Effector memory CD8-positive, alpha-beta T cell (primary cell): ENCODE results near the gene KSR1.

ENCODE experiments used
- ATAC-seq: fragments of 150-1000 bp; cut with Tn5 transposase; replicated peaks from 2 replicates; pipeline ENCODE4 v1.10.0; 2021; ENCODE audit warnings: mild to moderate bottlenecking, moderate library complexity
- DNase-seq, 3 experiments: peaks; one replicate each; pipeline ENCODE4 v3.0.0; 2021
- H3K27ac Mint-ChIP-seq, 2 donors: one replicate each; pipeline ENCODE4 v1.8.0; 2022; ENCODE audit warnings: mild to moderate bottlenecking in 2 of 2, mixed read lengths in 2 of 2, moderate library complexity in 2 of 2
- H3K27me3 Mint-ChIP-seq, 2 donors: one replicate each; pipeline ENCODE4 v1.8.0; 2022; ENCODE audit warnings: mixed read lengths in 2 of 2
- H3K36me3 Mint-ChIP-seq: one replicate; pipeline ENCODE4 v1.8.0; 2022; ENCODE audit warnings: mild to moderate bottlenecking, moderate library complexity, mixed read lengths; ENCODE audit not compliant: insufficient read depth
- H3K4me1 Mint-ChIP-seq, 2 donors: one replicate each; pipeline ENCODE4 v1.8.0; 2022; ENCODE audit warnings: low read depth in 2 of 2, mixed read lengths in 2 of 2
- H3K4me3 Mint-ChIP-seq, 2 donors: one replicate each; pipeline ENCODE4 v1.8.0; 2022; ENCODE audit warnings: mild to moderate bottlenecking in 2 of 2, mixed read lengths in 2 of 2, moderate library complexity in 2 of 2
- H3K9me3 Mint-ChIP-seq, 2 donors: one replicate each; pipeline ENCODE4 v1.8.0; 2022; ENCODE audit warnings: mixed read lengths in 2 of 2

KSR1 gene

DNA sequence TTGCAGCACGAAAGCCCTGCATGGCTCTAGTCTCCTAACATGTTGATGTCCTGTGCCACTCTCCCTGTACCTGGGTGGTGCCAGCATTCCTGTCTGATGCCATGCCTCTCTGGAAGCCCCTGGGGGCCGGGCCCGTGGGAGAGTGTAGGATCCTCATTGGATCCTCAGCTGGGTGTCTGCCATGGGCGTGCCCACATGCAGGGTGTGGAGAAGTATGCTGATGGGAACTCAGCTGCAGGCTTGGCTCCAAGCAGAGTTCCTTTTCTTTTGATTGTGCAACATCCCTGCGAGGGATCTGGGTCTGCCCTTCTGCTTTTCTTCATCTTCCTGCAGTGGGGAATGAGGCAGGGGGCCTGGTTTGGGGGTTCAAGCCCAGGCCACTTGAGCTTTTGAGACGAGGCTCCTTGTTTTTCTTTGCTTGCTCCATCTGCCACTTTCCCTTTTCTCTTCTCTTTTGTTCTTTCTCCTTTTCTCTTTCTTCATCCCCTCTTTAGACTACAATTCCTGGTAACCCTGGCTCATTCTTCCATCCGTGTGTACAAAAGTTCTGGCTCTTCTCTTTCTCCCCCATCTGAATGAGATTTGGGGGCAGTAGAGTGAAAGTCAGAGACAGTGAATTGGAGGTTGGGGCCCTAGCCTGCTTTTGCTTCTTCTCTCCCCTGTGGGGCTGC is 32.9 kb downstream of the KSR1 start:
- H3K27ac Mint-ChIP-seq, result no peak overlapping the region

DNA sequence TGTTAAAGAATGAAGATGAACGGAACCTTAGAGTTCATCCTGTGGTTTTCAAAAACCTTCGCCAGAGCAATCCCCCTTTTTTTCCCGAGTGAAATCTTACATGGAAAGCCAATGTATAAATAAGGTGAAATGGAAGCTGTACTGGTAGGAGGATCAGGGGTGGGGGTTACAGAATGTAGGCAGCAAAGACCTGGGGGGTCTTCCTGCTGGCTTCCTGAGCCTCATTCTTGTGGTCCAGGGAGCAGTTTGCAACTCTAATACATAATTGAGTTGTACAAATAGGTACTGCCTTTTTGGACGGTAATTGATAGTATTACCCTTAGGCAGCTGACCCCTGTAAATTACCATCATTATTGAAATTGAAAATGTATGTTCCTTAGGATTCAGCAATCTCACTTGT is 34.1 kb downstream of the KSR1 start:
- no peak for DNase-seq
- ATAC-seq, result no peak
- no peak overlapping the region for H3K4me3 Mint-ChIP-seq
- H3K27ac Mint-ChIP-seq, result no peak overlapping the region
- H3K27me3 Mint-ChIP-seq, result no peaks in the 10 kb centered on the region
- H3K9me3 Mint-ChIP-seq, result no peaks in the 10 kb centered on the region
- peaks cover 5 to 23% of the 10 kb centered on the region in 2 donors for H3K4me1 Mint-ChIP-seq
- H3K36me3 Mint-ChIP-seq, result peaks cover 5% of the 10 kb centered on the region

More for the DNA sequence above, 32.9 kb downstream of the KSR1 start:
- H3K4me3 Mint-ChIP-seq, result no peak overlapping the region
- H3K36me3 Mint-ChIP-seq, result peaks cover 3% of the 10 kb centered on the region
- H3K9me3 Mint-ChIP-seq, result no peaks in the 10 kb centered on the region
- no peak for DNase-seq
- H3K27me3 Mint-ChIP-seq, result no peaks in the 10 kb centered on the region
- H3K4me1 Mint-ChIP-seq, result peaks cover 2 to 14% of the 10 kb centered on the region in 2 donors
- ATAC-seq, result no peak

DNA sequence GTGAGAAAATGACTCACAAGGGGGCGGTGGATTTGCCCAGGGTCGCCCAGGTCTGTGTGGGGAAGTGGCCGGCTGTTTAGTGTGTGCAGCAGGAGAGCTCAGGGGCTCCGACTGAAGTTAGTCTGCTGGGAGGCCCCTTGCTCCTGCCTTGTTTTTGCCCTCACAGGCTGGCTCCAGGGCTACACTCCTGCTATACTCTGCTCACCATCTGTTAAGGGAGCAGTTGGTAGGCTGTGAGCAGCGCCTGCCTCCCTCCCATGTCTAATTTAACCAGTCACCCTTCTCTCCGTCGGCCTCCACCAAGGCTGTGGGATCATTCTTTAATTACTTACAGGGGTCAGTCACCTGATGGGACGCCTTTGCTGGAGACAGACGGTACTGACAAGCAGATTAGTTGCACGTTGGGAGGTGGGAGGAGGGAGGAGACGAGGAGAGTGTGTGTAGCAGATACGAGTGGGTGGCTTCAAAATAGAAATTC is 35.5 kb downstream of the KSR1 start:
- Mint-ChIP-seq H3K9me3 (no peaks in the 10 kb centered on the region), H3K4me1 (peaks cover 5 to 25% of the 10 kb centered on the region in 2 donors), H3K27me3 (no peaks in the 10 kb centered on the region), H3K27ac (peak overlapping the region in 1 of 2 donors; percentile 34), H3K4me3 (no peak overlapping the region), H3K36me3 (peaks cover 5% of the 10 kb centered on the region)
- DNase-seq (no peak), ATAC-seq (no peak)

DNA sequence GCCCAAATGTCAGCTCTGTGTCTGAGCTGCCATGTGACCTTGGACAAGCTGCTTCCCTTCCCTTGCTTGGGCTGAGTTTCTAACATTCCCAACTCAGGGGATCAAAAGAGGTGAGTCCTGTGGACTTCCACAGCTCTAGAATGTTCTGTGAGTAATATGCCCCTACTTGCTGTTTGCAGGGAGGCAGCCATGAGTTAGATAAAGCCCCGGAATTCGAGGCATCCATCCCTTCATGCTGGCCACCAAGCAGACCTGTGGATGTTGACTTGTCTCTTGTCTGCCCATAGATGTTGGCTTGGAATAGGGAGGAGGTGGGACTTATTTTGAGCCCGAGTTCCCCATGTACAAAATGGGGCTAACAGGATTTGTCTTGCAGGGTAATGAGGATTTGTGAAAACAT is 36.2 kb downstream of the KSR1 start:
- H3K36me3 Mint-ChIP-seq, result peaks cover 9% of the 10 kb centered on the region
- H3K27ac Mint-ChIP-seq, result peak overlapping the region in 1 of 2 donors; percentile 34
- H3K9me3 Mint-ChIP-seq, result no peaks in the 10 kb centered on the region
- H3K4me3 Mint-ChIP-seq, result no peak overlapping the region
- no peak for ATAC-seq
- no peak for DNase-seq
- H3K27me3 Mint-ChIP-seq, result no peaks in the 10 kb centered on the region
- H3K4me1 Mint-ChIP-seq, result peaks cover 5 to 31% of the 10 kb centered on the region in 2 donors

DNA sequence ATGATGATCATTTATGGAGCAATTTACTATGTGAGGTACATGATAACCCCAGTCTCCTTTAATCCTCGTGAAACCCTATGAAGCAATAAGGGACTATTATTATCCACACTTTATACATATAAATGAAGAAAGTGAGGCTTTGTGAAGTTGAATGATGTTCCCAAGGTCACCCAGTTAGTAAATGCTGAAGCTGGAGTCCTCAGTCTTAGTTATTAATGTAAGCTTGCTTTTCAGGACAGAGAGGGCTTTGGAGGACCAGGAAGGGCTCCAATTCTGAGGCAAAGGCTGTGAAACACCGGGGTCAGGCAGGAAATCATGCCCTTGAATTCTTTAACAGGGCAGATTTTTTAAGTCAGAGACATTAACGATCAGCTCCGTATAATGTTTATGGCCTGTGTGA is 36.8 kb downstream of the KSR1 start:
- Mint-ChIP-seq H3K27ac (no peak overlapping the region), H3K4me3 (no peak overlapping the region), H3K27me3 (no peaks in the 10 kb centered on the region), H3K4me1 (peaks cover 5 to 34% of the 10 kb centered on the region in 2 donors), H3K9me3 (no peaks in the 10 kb centered on the region), H3K36me3 (peaks cover 9% of the 10 kb centered on the region)
- DNase-seq, result no peak
- no peak for ATAC-seq

DNA sequence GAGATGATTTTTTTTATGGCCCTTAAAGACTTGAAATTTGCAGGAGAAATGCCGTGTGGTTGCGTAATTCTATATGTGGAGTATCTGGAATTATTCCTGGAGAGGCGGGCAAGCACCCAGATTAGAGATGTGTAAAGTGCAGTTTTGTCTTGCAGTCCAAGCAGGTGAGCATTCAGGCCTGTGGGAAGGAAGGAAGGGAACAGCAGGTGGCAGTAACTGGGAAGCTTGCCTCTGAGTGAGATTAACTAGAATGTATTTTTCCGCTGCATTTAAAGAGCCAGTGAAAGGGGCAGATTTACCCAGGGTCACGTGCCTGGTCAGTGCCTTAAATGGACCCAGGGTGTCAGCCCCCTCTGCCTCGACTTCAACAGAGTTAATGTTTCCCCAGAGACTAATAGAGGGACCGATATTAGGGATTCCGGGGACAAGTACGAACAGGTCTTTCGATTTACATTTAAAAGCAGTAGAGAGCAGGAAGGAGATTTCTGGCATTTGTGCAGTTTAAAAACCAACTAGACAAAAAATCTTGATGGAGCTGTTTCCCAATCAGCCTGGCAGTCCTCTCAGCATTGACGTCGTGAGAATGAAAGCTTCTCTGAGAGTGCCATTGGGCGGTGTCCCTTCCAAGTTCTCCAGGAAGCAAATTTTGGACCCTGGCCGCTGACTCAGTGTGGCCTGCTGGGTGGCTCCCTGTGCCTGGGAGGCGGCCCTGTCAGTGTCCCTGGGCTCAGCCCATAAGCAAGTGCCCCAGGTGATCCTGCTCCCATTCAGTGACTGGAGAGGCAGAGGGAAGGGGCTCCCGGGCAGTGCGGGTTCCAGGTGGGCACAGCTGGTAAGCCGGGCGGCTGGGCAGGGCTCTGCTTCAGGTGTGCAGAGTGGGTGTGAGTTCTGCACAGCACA is 38.2 kb downstream of the KSR1 start:
- Mint-ChIP-seq H3K4me1 (peaks cover 12 to 34% of the 10 kb centered on the region in 2 donors), H3K9me3 (no peaks in the 10 kb centered on the region), H3K4me3 (no peak overlapping the region), H3K27me3 (no peaks in the 10 kb centered on the region), H3K36me3 (peaks cover 9% of the 10 kb centered on the region), H3K27ac (peak overlapping the region in 1 of 2 donors; percentile 38)
- ATAC-seq, result no peak
- DNase-seq, result no peak

DNA sequence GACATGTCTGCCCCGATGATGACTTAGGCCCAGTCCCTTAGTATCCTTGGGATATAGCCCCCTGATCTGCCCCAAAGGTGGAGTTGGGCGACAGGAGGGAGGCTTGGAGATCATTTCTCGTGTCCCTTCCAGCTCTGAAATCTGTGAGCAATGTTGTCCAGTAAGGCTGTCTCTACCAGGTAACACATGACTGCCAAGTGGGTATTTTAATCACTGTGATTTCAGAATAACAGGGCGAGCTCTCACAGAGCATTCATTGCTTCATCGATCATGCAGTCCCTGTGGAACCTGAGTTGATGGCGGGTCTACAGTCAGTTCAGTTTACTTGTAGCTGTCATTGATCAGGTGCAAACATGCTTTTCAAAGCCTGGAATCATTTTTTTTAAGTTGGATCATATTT is 39.2 kb downstream of the KSR1 start:
- Mint-ChIP-seq H3K27me3 (no peaks in the 10 kb centered on the region), H3K4me1 (peaks cover 12 to 36% of the 10 kb centered on the region in 2 donors)

DNA sequence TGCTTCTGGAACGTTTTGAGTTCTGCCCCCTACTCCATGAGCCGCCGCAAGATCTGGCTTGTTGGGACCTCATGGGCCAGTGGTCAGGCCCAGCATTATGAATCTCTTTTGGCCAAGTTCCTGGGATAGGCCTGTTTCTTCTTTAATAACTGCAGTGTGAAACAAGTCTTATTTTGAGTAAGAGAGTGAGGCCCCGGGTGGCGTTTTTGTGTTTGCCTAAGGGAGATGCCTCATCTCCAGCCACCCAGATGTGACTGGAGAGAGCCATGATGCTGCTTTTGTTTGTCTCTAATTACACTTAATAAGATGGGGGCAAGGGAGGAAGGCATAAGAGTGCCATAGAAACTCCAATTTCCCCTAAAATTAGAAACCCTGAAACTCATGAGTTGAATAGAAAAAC is 39.8 kb downstream of the KSR1 start:
- Mint-ChIP-seq H3K27ac (peak overlapping the region in 1 of 2 donors; percentile 83), H3K36me3 (peaks cover 9% of the 10 kb centered on the region), H3K9me3 (no peaks in the 10 kb centered on the region), H3K27me3 (no peaks in the 10 kb centered on the region), H3K4me3 (no peak overlapping the region), H3K4me1 (peaks cover 12 to 39% of the 10 kb centered on the region in 2 donors)
- DNase-seq, result no peak
- ATAC-seq, result no peak

More for the DNA sequence above, 39.2 kb downstream of the KSR1 start:
- ATAC-seq (no peak), DNase-seq (no peak)
- Mint-ChIP-seq H3K27ac (no peak overlapping the region), H3K9me3 (no peaks in the 10 kb centered on the region), H3K4me3 (no peak overlapping the region), H3K36me3 (peaks cover 9% of the 10 kb centered on the region)

DNA sequence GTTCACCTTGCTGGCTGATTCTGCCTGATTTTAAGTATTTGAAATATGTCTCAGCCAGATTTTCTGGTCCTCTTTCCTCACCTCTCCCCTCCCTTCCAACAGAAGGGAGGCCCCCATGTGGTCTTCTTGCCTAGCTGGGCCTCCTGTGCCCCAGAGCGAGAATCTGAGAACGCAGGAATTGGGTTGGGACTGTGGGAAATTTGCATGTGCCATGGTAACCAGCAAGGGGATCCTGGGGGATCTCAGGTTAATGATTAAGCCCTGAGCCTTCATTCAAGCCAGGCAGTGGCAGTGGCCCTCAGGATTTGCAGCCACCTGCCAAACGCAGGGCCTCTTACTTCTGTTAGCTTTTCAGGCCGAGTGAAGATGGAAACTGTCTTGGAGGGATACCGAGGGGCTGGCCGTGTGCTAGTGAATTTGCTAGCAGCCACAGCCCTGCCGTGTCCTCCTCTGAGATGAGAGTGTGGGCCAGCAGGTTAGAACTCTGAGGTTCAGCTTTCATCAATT is 40.2 kb downstream of the KSR1 start:
- ATAC-seq, result no peak
- Mint-ChIP-seq H3K4me1 (peaks cover 12 to 39% of the 10 kb centered on the region in 2 donors), H3K27me3 (no peaks in the 10 kb centered on the region), H3K9me3 (no peaks in the 10 kb centered on the region), H3K4me3 (no peak overlapping the region), H3K36me3 (peaks cover 9% of the 10 kb centered on the region), H3K27ac (peak overlapping the region in 1 of 2 donors; percentile 83)
- DNase-seq, result no peak

DNA sequence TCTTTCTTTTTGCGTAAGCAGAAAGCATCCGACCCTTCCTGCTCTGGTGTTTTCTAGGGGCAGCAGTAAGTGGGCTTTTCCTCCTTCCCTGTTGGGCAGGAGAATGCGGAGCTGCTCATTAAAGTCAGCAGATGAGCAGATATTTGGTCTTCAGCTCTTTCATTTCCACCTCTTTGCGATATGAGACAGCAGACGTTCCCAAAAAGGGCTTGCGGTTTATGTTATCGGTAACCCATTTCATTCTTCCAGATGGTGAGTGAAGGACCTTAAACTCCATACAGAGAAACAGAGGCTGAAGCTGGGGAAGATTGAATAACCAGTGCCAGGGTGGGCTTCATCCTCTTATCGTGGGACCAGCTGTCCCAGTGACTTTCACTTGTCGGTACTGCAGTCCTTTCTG is 40.7 kb downstream of the KSR1 start:
- Mint-ChIP-seq H3K27ac (peak overlapping the region in 1 of 2 donors; percentile 31), H3K4me3 (no peak overlapping the region), H3K36me3 (peaks cover 9% of the 10 kb centered on the region), H3K4me1 (peaks cover 12 to 36% of the 10 kb centered on the region in 2 donors), H3K9me3 (no peaks in the 10 kb centered on the region), H3K27me3 (no peaks in the 10 kb centered on the region)
- no peak for DNase-seq
- no peak for ATAC-seq

DNA sequence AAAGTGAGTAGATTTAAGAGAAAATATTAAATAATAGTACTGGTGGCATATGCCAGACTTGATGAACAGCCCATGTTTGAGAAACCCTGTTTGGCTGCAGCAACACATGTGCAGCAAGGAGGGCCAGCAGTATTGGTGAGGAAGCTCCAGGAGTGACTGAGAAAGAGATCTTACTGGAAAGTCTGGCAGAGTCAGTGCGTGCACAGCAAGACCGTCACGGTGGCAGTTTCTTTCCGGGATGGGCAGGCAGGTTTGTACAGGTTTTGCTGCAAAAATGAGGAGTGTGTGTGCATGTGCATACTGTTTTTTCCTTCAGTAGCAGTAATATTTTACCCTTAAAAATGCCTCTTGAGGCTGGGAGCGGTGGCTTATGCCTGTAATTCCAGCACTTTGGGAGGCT is 41.4 kb downstream of the KSR1 start:
- peak overlapping the region in 1 of 2 donors; percentile 31 for H3K27ac Mint-ChIP-seq
- H3K36me3 Mint-ChIP-seq, result peaks cover 9% of the 10 kb centered on the region

DNA sequence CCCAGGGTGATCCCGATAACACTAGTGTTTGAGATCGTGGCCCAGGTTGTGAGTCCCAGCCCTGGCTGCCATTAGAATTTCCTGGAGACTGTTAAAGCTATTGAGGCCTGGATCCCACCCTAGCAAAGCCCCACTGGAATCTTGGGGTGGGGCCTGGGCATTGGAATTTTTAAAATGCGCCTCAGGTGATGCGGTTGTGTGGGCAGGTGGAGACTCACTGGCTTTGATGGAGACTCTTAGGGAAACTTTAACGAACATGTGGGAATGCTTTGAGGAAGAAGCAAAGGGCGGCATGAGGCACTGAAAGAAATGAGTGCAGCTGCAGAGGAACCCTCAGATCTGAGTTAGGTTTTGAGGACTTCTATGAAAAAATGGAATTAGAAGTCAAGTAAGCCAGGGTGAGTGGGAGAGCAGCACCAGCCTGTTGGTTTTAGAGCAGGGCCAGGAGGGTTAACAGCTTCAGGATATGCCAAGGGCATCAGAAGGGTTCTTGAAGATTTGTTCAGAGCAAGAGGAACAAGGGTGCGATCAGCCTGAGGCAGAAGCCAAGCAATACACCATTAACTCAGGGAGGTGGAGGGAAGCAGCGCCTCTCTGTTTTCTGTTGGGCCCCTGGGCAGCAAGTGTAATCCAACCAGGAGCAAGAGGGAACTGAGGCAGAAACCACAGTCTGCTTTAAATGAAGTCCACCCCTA is 42.5 kb downstream of the KSR1 start:
- peak overlapping the region in 1 of 2 donors; percentile 73 for H3K27ac Mint-ChIP-seq
- H3K4me1 Mint-ChIP-seq, result peaks cover 15 to 28% of the 10 kb centered on the region in 2 donors
- H3K36me3 Mint-ChIP-seq, result peaks cover 9% of the 10 kb centered on the region
- H3K4me3 Mint-ChIP-seq, result peak overlapping the region in 1 of 2 donors; percentile 19
- ATAC-seq (no peak), DNase-seq (no peak)
- no peaks in the 10 kb centered on the region for H3K9me3 Mint-ChIP-seq
- no peaks in the 10 kb centered on the region for H3K27me3 Mint-ChIP-seq

More for the DNA sequence above, 41.4 kb downstream of the KSR1 start:
- DNase-seq (no peak), ATAC-seq (no peak)
- Mint-ChIP-seq H3K9me3 (no peaks in the 10 kb centered on the region), H3K27me3 (no peaks in the 10 kb centered on the region), H3K4me1 (peaks cover 12 to 29% of the 10 kb centered on the region in 2 donors), H3K4me3 (no peak overlapping the region)
